ENCODE results near the gene FBXO47. TPM values are rescaled to one million over a fixed set of nuclear protein-coding genes. Genes with fewer than 3 reads are reported as not detected.
A peak's percentile ranks its signal among the peaks of the same experiment; 100 is the strongest.

FBXO47 gene
- total and polyA plus RNA-seq, 2 of the 13 experiments (the other 11 are each of a cell fraction or from before 2014, with no cell fraction given): not detected

GRCh38 chr17:38914741-38915638 is 52.2 kb downstream of the FBXO47 start (continued):
- TF ChIP-seq ZBTB39 (CRISPR knock-in tag; IDR thresholded peaks at IDR 0.05): peak; percentile 69; the same call in 1 of the 2 replicates
- no peak for TF ChIP-seq ZNF556 (CRISPR knock-in tag; IDR thresholded peaks at IDR 0.05; ENCODE audit: borderline replicate concordance)
- TF ChIP-seq, protein P1, sequence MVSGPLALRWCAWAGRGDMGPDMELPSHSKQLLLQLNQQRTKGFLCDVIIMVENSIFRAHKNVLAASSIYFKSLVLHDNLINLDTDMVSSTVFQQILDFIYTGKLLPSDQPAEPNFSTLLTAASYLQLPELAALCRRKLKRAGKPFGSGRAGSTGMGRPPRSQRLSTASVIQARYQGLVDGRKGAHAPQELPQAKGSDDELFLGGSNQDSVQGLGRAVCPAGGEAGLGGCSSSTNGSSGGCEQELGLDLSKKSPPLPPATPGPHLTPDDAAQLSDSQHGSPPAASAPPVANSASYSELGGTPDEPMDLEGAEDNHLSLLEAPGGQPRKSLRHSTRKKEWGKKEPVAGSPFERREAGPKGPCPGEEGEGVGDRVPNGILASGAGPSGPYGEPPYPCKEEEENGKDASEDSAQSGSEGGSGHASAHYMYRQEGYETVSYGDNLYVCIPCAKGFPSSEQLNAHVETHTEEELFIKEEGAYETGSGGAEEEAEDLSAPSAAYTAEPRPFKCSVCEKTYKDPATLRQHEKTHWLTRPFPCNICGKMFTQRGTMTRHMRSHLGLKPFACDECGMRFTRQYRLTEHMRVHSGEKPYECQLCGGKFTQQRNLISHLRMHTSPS (CRISPR knock-in tag; IDR thresholded peaks at IDR 0.05; ENCODE audit: low read depth): peak; percentile 97
- no peak for TF ChIP-seq ZNF496 (CRISPR knock-in tag; IDR thresholded peaks at IDR 0.05; ENCODE audit: insufficient replicate concordance)
- no peak for TF ChIP-seq SCMH1 (CRISPR knock-in tag; IDR thresholded peaks at IDR 0.05; ENCODE audit: borderline replicate concordance)
- peak; percentile 65 for TF ChIP-seq SMAD3 (CRISPR knock-in tag; IDR thresholded peaks at IDR 0.05)
- TF ChIP-seq ZFP82 (CRISPR knock-in tag; IDR thresholded peaks at IDR 0.05; ENCODE audit: borderline replicate concordance): no peak
- TF ChIP-seq, protein P2, sequence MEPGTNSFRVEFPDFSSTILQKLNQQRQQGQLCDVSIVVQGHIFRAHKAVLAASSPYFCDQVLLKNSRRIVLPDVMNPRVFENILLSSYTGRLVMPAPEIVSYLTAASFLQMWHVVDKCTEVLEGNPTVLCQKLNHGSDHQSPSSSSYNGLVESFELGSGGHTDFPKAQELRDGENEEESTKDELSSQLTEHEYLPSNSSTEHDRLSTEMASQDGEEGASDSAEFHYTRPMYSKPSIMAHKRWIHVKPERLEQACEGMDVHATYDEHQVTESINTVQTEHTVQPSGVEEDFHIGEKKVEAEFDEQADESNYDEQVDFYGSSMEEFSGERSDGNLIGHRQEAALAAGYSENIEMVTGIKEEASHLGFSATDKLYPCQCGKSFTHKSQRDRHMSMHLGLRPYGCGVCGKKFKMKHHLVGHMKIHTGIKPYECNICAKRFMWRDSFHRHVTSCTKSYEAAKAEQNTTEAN (CRISPR knock-in tag; conservative IDR thresholded peaks at IDR 0.05): no peak
- TF ChIP-seq ZNF629 (CRISPR knock-in tag; conservative IDR thresholded peaks at IDR 0.05): peak; percentile 37; the same call in 1 of the 2 replicates
- TF ChIP-seq ZNF850 (CRISPR knock-in tag; conservative IDR thresholded peaks at IDR 0.05): no peak
- 0 out of 2 replicates have a peak, but pooled peaks have one; percentile 39 for TF ChIP-seq GATA4 (IDR thresholded peaks at IDR 0.05; ENCODE audit: borderline replicate concordance, low read depth)
- TF ChIP-seq TBX2 (CRISPR knock-in tag; IDR thresholded peaks at IDR 0.05; ENCODE audit: borderline replicate concordance): peak; percentile 77
- TF ChIP-seq, protein P3, sequence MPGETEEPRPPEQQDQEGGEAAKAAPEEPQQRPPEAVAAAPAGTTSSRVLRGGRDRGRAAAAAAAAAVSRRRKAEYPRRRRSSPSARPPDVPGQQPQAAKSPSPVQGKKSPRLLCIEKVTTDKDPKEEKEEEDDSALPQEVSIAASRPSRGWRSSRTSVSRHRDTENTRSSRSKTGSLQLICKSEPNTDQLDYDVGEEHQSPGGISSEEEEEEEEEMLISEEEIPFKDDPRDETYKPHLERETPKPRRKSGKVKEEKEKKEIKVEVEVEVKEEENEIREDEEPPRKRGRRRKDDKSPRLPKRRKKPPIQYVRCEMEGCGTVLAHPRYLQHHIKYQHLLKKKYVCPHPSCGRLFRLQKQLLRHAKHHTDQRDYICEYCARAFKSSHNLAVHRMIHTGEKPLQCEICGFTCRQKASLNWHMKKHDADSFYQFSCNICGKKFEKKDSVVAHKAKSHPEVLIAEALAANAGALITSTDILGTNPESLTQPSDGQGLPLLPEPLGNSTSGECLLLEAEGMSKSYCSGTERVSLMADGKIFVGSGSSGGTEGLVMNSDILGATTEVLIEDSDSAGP (CRISPR knock-in tag; IDR thresholded peaks at IDR 0.05; ENCODE audit: borderline replicate concordance): peak; percentile 79
- TF ChIP-seq ARHGAP35 (CRISPR knock-in tag; IDR thresholded peaks at IDR 0.05; ENCODE audit: borderline replicate concordance): no peak
- TF ChIP-seq SKI (IDR thresholded peaks at IDR 0.05; ENCODE audit: partially characterized antibody): peak; percentile 74
- TF ChIP-seq ZNF780A (CRISPR knock-in tag; IDR thresholded peaks at IDR 0.05): no peak
- TF ChIP-seq IRX3 (CRISPR knock-in tag; IDR thresholded peaks at IDR 0.05; ENCODE audit: borderline replicate concordance, low read depth): no peak
- peak; percentile 85 for TF ChIP-seq ZNF644 (CRISPR knock-in tag; IDR thresholded peaks at IDR 0.05; ENCODE audit: low read depth)
- TF ChIP-seq NBN (conservative IDR thresholded peaks at IDR 0.05): no peak
- TF ChIP-seq ZFX (CRISPR knock-in tag; IDR thresholded peaks at IDR 0.05; ENCODE audit: low read depth): peak; percentile 55
- TF ChIP-seq KDM5A (IDR thresholded peaks at IDR 0.05; ENCODE audit: borderline replicate concordance, low read length): no peak
- peak; percentile 96 for TF ChIP-seq POGZ (CRISPR knock-in tag; IDR thresholded peaks at IDR 0.05)
- peak; percentile 80 for TF ChIP-seq RAD21 (CRISPR knock-in tag; IDR thresholded peaks at IDR 0.05)

Data from HepG2 (cell line).